HCT116 (cell line): ENCODE measurements around the gene IBA57.

Source experiments
- CEBPB ChIP-seq: IDR thresholded peaks from 2 replicates; pipeline ENCODE4 v1.6.1; 2012; ENCODE audit warnings: low read depth
- POLR2AphosphoS5 ChIP-seq: IDR thresholded peaks from 2 replicates; pipeline ENCODE4 v1.6.1; 2011; ENCODE audit warnings: mild to moderate bottlenecking, low read depth, low read length, moderate library complexity
- YY1 ChIP-seq: IDR thresholded peaks from 2 replicates; pipeline ENCODE4 v1.6.1; 2011; ENCODE audit warnings: low read length, low read depth, moderate library complexity, mild to moderate bottlenecking; ENCODE audit not compliant: insufficient replicate concordance; ENCODE audit errors: extremely low read depth
- TF ChIP-seq, protein P1 (sequence below), 3 experiments: fragments of 200-600 bp in 1 of 3; sonication (generic) in 1 of 3; IDR thresholded peaks in 2 of 3; conservative IDR thresholded peaks in 1 of 3; 2 replicates each; pipeline ENCODE4 v1.5.1; 2012 to 2017; ENCODE audit warnings: low read depth in 2 of 3, low read length in 2 of 3, antibody characterized with exemption in 1 of 3, borderline replicate concordance in 1 of 3, control low read depth in 1 of 3, mild to moderate bottlenecking in 1 of 3, mixed read lengths in 1 of 3, mixed run types in 1 of 3, moderate library complexity in 1 of 3; ENCODE audit not compliant: insufficient read depth in 1 of 3

DNA sequence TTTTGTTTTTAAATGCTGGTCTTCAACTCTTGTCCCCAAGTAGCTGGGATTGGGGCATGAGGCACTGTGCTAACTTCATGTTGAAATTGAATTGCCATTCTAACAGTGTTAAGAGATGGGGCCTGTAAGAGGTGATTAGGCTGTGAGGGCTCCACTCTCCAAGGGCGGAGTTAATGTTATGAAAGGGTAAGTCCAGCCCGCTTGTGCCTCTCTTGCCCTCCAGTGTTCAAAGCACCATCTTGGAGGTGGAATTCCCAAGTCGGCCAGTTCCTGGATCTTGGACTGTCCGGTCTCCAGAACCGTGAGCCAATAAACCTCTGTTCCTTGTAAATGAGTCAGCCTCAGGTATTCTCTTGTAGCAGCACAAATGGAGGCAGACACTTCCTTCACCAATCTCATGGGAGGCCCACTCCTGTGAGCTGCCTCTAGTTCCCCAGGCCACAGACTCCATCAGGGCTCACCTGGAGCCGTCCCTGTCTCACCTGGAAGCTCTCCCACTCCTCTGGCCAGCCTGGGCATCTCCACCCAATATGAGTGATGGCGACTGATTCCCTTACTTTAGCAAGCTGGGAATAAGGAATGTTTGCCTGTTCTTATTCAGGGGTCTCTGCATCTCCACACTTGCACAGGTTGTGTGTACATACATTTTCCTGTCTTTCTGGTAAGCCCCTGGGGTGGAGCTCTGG is 15.5 kb downstream of the IBA57 start:
- TF ChIP-seq, protein P1, sequence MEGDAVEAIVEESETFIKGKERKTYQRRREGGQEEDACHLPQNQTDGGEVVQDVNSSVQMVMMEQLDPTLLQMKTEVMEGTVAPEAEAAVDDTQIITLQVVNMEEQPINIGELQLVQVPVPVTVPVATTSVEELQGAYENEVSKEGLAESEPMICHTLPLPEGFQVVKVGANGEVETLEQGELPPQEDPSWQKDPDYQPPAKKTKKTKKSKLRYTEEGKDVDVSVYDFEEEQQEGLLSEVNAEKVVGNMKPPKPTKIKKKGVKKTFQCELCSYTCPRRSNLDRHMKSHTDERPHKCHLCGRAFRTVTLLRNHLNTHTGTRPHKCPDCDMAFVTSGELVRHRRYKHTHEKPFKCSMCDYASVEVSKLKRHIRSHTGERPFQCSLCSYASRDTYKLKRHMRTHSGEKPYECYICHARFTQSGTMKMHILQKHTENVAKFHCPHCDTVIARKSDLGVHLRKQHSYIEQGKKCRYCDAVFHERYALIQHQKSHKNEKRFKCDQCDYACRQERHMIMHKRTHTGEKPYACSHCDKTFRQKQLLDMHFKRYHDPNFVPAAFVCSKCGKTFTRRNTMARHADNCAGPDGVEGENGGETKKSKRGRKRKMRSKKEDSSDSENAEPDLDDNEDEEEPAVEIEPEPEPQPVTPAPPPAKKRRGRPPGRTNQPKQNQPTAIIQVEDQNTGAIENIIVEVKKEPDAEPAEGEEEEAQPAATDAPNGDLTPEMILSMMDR (IDR thresholded peaks at IDR 0.05 in 2 of 3, conservative IDR thresholded peaks at IDR 0.05 in 1 of 3; ENCODE audit: borderline replicate concordance in 1 of 3, insufficient read depth in 1 of 3, low read depth in 2 of 3, low read length in 2 of 3): no peak
- no peak for TF ChIP-seq YY1
- TF ChIP-seq POLR2AphosphoS5: no peak
- no peak for TF ChIP-seq CEBPB
